Hepatocyte (in vitro differentiated cells): ENCODE data around the gene DHX15. TPM values are rescaled to one million over a fixed set of nuclear protein-coding genes. Genes with fewer than 3 reads are reported as not detected.
A peak's percentile ranks its signal among the peaks of the same experiment; 100 is the strongest.

ENCODE experiments used
- DNase-seq: peaks from one replicate; pipeline ENCODE4 v3.0.0-alpha.2; 2016; ENCODE audit warnings: low spot score
- H2AFZ ChIP-seq: fragments of 200-600 bp; sonication (generic); 2 replicates; pipeline ENCODE4 v1.6.0; 2016; ENCODE audit warnings: antibody characterized with exemption, mild to moderate bottlenecking
- H3K27ac ChIP-seq: fragments of 200-600 bp; sonication (generic); 2 replicates; pipeline ENCODE4 v1.5.1; 2016; ENCODE audit warnings: mild to moderate bottlenecking
- H3K27me3 ChIP-seq: fragments of 200-600 bp; sonication (generic); 2 replicates; pipeline ENCODE4 v1.6.1; 2016
- H3K36me3 ChIP-seq: fragments of 200-600 bp; sonication (generic); replicated peaks from 2 replicates; pipeline ENCODE4 v1.5.1; 2016; ENCODE audit warnings: low read depth; ENCODE audit not compliant: insufficient read depth
- H3K4me1 ChIP-seq: fragments of 200-600 bp; sonication (generic); 2 replicates; pipeline ENCODE4 v1.5.1; 2016; ENCODE audit warnings: mild to moderate bottlenecking, moderate library complexity; ENCODE audit not compliant: insufficient read depth
- H3K4me2 ChIP-seq: fragments of 200-600 bp; sonication (generic); 2 replicates; pipeline ENCODE4 v1.6.0; 2016
- H3K4me3 ChIP-seq: fragments of 200-600 bp; sonication (generic); 2 replicates; pipeline ENCODE4 v1.5.1; 2016; ENCODE audit warnings: mild to moderate bottlenecking
- H3K79me2 ChIP-seq: fragments of 200-600 bp; sonication (generic); 2 replicates; pipeline ENCODE4 v1.6.0; 2017; ENCODE audit warnings: mild to moderate bottlenecking
- H3K9me2 ChIP-seq: fragments of 200-600 bp; sonication (generic); replicated peaks from 2 replicates; pipeline ENCODE4 v1.6.0; 2017; ENCODE audit warnings: mild to moderate bottlenecking; ENCODE audit not compliant: insufficient read depth
- H3K9me3 ChIP-seq: fragments of 200-600 bp; sonication (generic); 2 replicates; pipeline ENCODE4 v1.5.1; 2016; ENCODE audit warnings: low read depth, mild to moderate bottlenecking
- H4K20me1 ChIP-seq: fragments of 200-600 bp; sonication (generic); 2 replicates; pipeline ENCODE4 v1.6.0; 2016; ENCODE audit warnings: mild to moderate bottlenecking; ENCODE audit not compliant: insufficient read depth, poor library complexity, severe bottlenecking
- CTCF ChIP-seq: fragments of 200-600 bp; sonication (generic); IDR thresholded peaks from 2 replicates; pipeline ENCODE4 v1.5.1; 2016; ENCODE audit warnings: antibody characterized with exemption, mild to moderate bottlenecking; ENCODE audit not compliant: poor library complexity
- EZH2 ChIP-seq: fragments of 200-600 bp; sonication (generic); IDR thresholded peaks from 2 replicates; pipeline ENCODE4 v1.6.1; 2016; ENCODE audit warnings: antibody characterized with exemption, mild to moderate bottlenecking, borderline replicate concordance
- EZH2phosphoT487 ChIP-seq: fragments of 200-600 bp; sonication (generic); IDR thresholded peaks from one replicate; pipeline ENCODE4 v1.6.1; 2018; ENCODE audit warnings: antibody characterized with exemption, mild to moderate bottlenecking, low read depth, moderate library complexity; ENCODE audit not compliant: unreplicated experiment, severe bottlenecking
- WGBS: methylation state at CpG from one replicate; pipeline ENCODE4 v1.1.6; 2016; ENCODE audit warnings: low lambda C conversion rate; ENCODE audit errors: missing lambda C conversion rate; 5-methylcytosine and 5-hydroxymethylcytosine counted together
- microRNA counts: library from miRNA; unstranded; fragments of <30 nt; microRNA quantifications from one replicate; lab custom pipeline; 2017
- microRNA-seq: library from miRNA; unstranded; fragments of <30 nt; microRNA quantifications from one replicate; pipeline ENCODE4, GENCODE V29; 2017
- polyA plus RNA-seq: library from polyadenylated mRNA; unstranded; fragments of >200 nt; fragmentation: Nextera tagmentation; extraction: Ambion mirVana; gene quantifications from 2 replicates; pipeline ENCODE4 v1.2.1, GENCODE V29; 2016
- small RNA-seq: library from RNA; depleted of rRNA; stranded (forward); fragments of <200 nt; gene quantifications from one replicate; pipeline ENCODE3, GENCODE V24; 2014
- total RNA-seq: library from RNA; depleted of rRNA; stranded (reverse); fragments of >200 nt; gene quantifications from 2 replicates; pipeline ENCODE4 v1.2.3, GENCODE V29; 2014

Gene DHX15
- total and polyA plus RNA-seq, 2 experiments from 2014 or later = 88.4 to 188 TPM

GRCh38 chr4:24482871-24483270 lies 101.5 kb downstream of the DHX15 start:
- H3K79me2 ChIP-seq = no peaks in the 10 kb centered on the region
- no peak overlapping the region for H3K4me2 ChIP-seq
- TF ChIP-seq CTCF = no peak
- TF ChIP-seq EZH2phosphoT487 = no peak
- TF ChIP-seq EZH2 = no peak
- H3K9me2 ChIP-seq = no peaks in the 10 kb centered on the region
- H3K36me3 ChIP-seq = no peaks in the 10 kb centered on the region
- no peak overlapping the region for H2AFZ ChIP-seq
- DNase-seq = no peak
- H3K27ac ChIP-seq = no peak overlapping the region
- WGBS = 86% methylated on average over 4 of the region's 4 CpGs
- H3K4me3 ChIP-seq = no peak overlapping the region
- no peaks in the 10 kb centered on the region for H3K4me1 ChIP-seq
- H3K9me3 ChIP-seq = no peaks in the 10 kb centered on the region
- no peaks in the 10 kb centered on the region for H4K20me1 ChIP-seq
- H3K27me3 ChIP-seq = no peaks in the 10 kb centered on the region

GRCh38 chr4:24477919-24478318 lies 106.4 kb downstream of the DHX15 start:
- Histone ChIP-seq H3K4me2 (no peak overlapping the region), H4K20me1 (no peaks in the 10 kb centered on the region), H3K79me2 (no peaks in the 10 kb centered on the region), H3K9me2 (no peaks in the 10 kb centered on the region), H3K4me3 (no peak overlapping the region), H3K27me3 (peaks cover 6% of the 10 kb centered on the region), H3K36me3 (no peaks in the 10 kb centered on the region), H2AFZ (no peak overlapping the region), H3K9me3 (no peaks in the 10 kb centered on the region), H3K27ac (no peak overlapping the region), H3K4me1 (no peaks in the 10 kb centered on the region)
- TF ChIP-seq EZH2phosphoT487 (no peak), EZH2 (no peak), CTCF (no peak)
- 40% methylated on average over 5 of the region's 5 CpGs for WGBS
- DNase-seq = peak; percentile 67

MicroRNA genes within 50 kb of the gene (microRNA counts, 767-probe panel; counts per million panel counts)
- microRNA hsa-miR-573 (lab: Ali Mortazavi, UCI) = not detected

Small RNA genes within 50 kb of the gene (microRNA-seq; reads per million reads assigned to microRNA genes)
- gene MIR573 = not detected

Small RNA genes within 50 kb of the gene (small RNA-seq; reads per million reads assigned to genes)
- gene MIR573 = not detected
- not detected for gene RN7SL16P

Other genes with a start within 250 kb of the DHX15 start
- 5.1 and 7.5 TPM in 2 replicates for gene SOD3, start 211.0 kb upstream of the DHX15 start, total RNA-seq
- gene SOD3, start 211.0 kb upstream of the DHX15 start, polyA plus RNA-seq = 18.1 and 20.3 TPM in 2 replicates